Left cardiac atrium (tissue), 4 donors: ENCODE data around the gene TRDN. TPM values are rescaled to one million over a fixed set of nuclear protein-coding genes. Genes with fewer than 3 reads are reported as not detected.
A peak's percentile ranks its signal among the peaks of the same experiment; 100 is the strongest.
"Not testable (repeated sequence)": the region's sequence is repeated elsewhere in the genome, so short reads cannot be mapped to it uniquely, and the experiment has no call there.

Experiments used
- ATAC-seq, 2 donors: fragments of 200-7000 bp; cut with Tn5 transposase; one replicate each; pipeline ENCODE4 v1.9.1; 2020; ENCODE audit warnings: mild to moderate bottlenecking in 2 of 2, moderate library complexity in 2 of 2
- DNase-seq: peaks from one replicate; pipeline ENCODE4 v3.0.0-alpha.2; 2020
- intact Hi-C, 2 donors: fragments of 100-400 bp; cut with DNase I; formaldehyde crosslinking; loops; one replicate each; pipeline versions ENCODE4 v1.14.1 to v1.15.1; 2022 to 2023
- total RNA-seq, 2 donors: library from RNA; stranded (reverse); fragmentation: NEBNext Ultra II Directional; extraction: Animal tissue kit (Norgen Biotek cat#: 25700); gene quantifications; one replicate each; pipeline ENCODE4 v1.2.1, GENCODE V29; 2021
- donor health status: DM: no; HTN: yes; CAD: no.
- donor health status: DM: no; HTN: yes; CAD: no; lungs with severe emphysema.
- donor health status: DM: yes; HTN: yes; CAD: no.
- donor health status: Dilated cardiomyopathy.

TRDN gene
- total RNA-seq, 2 donors from 2014 or later, result 174 to 207 TPM

DNA sequence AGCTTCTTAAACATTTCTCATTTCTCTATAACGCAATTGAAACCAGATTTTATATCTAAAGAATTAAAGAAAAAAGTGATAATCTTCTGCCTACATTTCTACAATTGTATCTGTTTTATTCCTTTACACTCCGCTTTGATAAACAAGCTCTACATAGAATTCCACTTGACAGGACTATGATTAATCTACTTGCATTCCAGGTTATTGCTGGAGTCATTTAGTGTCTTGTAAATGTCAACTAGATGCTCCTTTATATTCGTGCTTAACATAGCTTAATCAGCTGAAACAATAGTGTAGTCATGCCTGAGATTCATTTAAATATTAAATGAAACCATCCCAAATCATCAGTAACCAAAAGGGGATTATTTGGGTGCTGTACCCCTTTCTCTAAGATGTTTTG lies 284.0 kb downstream of the TRDN start:
- no peak for DNase-seq
- intact Hi-C loops, result no loop called here
- ATAC-seq, result no peak

DNA sequence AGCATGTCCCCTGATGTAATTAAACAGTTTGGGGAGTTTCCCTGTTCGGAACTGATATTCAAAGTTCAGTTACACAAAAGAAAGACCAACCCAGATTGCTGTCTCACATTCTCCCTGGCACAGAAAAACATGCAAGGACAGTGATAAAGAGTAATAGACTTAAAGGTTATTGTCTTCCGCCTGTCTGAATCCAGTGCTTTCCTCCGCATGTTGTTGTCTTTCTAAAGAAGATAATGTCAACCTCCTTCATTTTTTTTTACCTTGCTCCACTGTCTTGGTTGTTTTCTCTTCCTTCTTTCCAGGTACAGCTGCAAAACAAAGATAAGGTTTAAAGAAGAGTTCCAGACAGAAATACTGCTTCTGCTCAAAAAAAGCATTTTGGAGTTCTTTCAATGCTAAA lies 284.5 kb downstream of the TRDN start:
- ATAC-seq, result no peak
- intact Hi-C loops, result no loop called here

GRCh38 chr6:123343836-123344235 lies 292.9 kb downstream of the TRDN start:
- ATAC-seq (no peak), DNase-seq (no peak)
- intact Hi-C loops, result no loop called here

More for the DNA sequence above, 284.5 kb downstream of the TRDN start:
- no peak for DNase-seq

- DNase-seq (peak; percentile 14), ATAC-seq (peak in 1 of 2 donors; percentile 34)
- intact Hi-C loops, result no loop called here
These were observed 298.4 kb downstream of the TRDN start for GRCh38 chr6:123338394-123338793.

- intact Hi-C loops, result no loop called here
- DNase-seq (no peak), ATAC-seq (no peak)
These were observed 303.6 kb downstream of the TRDN start for GRCh38 chr6:123333000-123333756.

DNA sequence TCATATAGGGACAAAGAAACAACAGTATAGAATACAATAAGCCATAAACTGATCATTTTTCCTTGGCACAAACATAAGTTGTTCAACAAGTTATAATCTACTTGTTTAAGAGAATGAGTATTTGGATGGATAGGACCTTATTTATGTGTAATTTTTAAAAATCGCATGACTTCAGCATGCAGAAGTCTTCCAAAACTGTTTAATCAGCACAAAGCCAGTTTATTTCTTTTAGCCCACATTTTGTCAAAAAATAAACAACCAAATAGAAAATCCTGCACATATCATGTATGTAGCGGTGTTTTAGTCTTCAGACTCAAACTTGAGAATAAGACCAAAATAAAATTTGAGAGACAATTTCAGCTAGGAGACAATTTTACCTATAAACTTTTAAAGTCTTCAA lies 304.7 kb downstream of the TRDN start:
- ATAC-seq (no peak), DNase-seq (no peak)
- intact Hi-C loops, result no loop called here

DNA sequence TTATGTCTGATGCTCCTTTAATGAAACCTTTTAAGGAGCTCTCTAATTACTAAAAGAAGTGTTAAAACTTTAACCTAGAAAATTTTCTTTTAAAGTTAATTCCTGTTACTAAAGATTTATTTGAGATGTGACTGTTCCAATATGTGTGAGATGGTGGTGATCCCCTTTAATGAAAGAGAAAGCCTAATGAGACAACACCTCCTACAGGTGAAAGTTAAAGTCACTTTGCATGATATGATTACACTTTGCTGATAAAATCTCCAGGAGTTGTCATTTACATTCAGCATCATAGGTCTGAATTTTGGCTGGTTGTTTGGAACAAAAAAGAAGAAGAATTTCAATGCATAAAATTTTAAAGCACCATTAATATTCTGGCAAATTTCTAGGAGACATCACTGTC lies 307.4 kb downstream of the TRDN start:
- DNase-seq, result no peak
- intact Hi-C loops, result loop anchor here in 1 of 2 donors (10.0 kb wide), 1 partner anchor 455 kb away; no protein-coding TSS in a partner anchor
- ATAC-seq, result no peak

DNA sequence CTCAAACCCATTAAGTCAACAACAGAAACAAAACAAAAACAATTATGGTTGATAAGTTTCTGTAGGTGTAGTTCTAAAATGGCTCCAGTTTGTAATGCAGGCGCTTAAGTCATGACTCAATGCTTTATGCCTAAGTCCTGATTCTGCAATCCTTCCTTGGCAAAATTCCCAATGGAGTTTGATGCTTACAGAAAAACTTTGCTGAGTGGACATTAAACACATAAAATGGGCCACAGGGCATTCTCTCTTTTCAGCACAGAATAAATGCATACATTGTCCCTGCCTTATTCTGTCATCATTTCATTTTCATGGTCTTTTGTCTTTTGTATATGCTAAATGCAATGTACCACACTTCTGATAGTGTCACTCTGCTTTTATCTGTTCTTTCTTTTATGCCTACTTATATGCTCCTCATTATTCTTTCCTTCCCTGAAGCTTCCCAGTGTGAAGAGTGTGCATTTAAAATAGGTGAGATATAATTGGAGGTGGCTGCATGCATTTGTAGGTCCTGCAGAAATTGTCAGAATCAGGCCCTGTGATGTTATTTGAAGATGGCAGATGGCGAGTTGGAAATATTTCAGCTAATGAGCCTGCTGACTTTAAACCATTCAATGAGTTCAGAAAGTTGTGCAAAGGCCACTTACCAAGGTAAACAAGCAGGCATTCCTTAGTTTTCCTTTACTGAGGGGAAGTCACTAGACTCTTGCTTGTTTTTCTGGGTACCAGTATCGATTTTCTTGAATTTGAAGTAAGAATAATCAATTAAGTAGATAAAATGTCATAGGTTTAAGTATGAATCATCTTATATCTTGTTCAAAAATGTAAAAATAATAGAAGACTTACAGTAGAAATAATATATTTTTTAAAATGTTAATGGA lies 313.1 kb downstream of the TRDN start:
- ATAC-seq (no peak), DNase-seq (no peak)
- intact Hi-C loops, result loop anchor here in 1 of 2 donors (10.0 kb wide), 1 partner anchor 449 kb away; no protein-coding TSS in a partner anchor

DNA sequence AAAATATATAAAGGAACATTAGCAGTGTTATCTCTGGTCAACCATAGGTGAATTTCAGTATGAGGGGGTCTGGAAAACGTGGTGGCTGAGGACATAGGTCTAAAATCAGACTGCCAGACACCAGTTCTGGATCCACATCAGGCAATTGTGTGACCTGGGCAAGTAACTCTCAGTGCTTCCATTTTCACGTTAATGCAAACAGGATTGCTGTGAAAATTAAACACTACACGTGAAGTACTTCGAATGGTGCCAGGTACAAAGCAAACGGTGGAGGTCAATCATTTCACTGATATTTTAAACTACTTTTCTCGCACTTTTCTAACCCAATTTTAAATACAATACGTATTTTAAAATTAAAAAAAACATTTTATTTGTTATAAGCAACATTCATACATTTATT lies 315.7 kb downstream of the TRDN start:
- no peak for ATAC-seq
- intact Hi-C loops, result loop anchor here in 1 of 2 donors (10.0 kb wide), 1 partner anchor 446 kb away; no protein-coding TSS in a partner anchor
- no peak for DNase-seq

DNA sequence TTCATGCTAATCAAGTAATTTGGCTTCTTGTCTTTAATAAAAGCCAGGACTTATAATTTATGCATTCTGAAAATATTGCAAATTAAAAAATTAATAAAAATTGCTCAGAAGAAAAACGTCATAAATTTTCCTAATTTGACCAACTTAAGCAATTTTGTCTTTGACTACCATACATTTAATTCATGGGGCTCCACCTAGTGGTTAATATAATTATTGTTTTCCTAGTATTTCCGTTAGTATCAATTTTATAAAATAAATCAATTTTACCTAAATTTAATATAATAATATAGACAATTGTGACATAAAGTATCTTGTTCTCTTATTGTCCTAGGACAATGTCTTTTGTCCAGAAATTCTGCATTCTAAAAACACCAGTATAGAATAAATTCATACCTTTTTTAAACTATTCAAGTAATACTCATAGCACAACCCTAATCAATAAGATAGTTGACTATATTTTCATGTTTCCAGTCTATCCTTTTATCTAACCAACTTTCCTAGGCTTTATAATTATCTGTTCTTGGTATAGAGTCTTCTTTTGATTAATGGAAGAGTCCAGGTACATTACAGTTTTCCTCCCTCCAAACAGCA lies 319.9 kb downstream of the TRDN start:
- intact Hi-C loops, result loop anchor here in 1 of 2 donors (5.0 to 10.0 kb wide), 2 partner anchors 450 to 582 kb away; no protein-coding TSS in a partner anchor
- DNase-seq, result no peak
- ATAC-seq, result no peak

DNA sequence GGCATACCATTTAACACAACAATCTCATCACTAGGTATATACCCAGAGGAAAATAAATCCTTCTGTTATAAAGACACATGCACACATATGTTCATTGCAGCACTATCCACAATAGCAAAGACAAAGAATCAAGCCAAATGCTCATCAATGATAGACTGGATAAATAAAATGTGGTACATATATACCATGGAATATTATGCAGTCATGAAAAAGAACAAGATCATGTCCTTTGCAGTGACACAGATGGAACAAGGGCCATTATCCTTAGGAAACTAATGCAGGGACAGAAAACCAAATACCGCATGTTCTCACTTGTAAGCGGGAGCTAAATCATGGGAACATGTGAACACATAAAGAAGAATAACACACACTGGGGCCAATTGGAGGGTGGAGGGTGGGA lies 322.3 kb downstream of the TRDN start:
- DNase-seq, ATAC-seq: not testable (repeated sequence)
- intact Hi-C loops, result loop anchor here in 1 of 2 donors (10.0 kb wide), 1 partner anchor 580 kb away; no protein-coding TSS in a partner anchor

GRCh38 chr6:123309130-123309529 lies 327.6 kb downstream of the TRDN start:
- ATAC-seq (peak; percentile 47 to 72), DNase-seq (no peak)
- intact Hi-C loops, result no loop called here

DNA sequence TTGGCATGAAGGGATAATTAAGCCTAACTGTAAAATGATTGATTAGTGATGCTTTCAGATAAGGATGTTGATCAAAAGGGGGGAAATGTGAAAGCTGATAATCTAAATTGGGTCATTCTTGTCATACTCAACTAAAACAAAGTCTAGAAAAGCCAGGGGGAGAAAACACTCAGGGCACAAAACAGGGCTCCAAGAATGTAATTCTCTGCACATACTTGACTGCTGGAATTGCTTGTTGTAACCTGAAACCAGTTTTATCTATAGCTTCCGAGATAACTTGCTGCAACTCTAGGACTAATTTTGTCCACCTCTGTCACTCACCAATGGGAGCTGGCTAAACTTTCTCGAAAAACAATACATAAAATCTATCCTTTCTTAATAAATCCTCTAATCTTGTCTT lies 330.4 kb downstream of the TRDN start:
- ATAC-seq, result peak; percentile 43 to 73
- no peak for DNase-seq
- intact Hi-C loops, result no loop called here

GRCh38 chr6:123295672-123296071 lies 341.1 kb downstream of the TRDN start:
- DNase-seq (no peak), ATAC-seq (no peak)
- intact Hi-C loops, result no loop called here

DNA sequence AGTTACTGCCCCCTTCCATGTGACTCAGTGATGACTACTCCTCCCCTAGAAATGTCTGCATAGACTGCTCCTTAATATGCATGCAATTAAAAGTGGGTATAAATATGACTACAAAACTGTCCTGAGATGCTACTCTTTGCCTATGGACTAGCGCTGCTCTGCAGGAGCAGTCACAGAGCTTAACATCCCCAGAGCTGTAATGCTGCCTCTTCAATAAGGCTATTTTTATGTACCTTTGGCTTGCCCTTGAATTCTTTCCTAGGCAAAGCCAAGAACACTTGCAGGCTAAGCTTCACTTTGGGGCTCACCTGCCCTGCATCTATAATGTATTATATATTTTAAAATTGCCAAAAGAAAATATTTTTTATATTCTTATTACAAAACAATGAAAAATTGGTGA lies 341.6 kb downstream of the TRDN start:
- no peak for DNase-seq
- no peak for ATAC-seq
- intact Hi-C loops, result no loop called here

DNA sequence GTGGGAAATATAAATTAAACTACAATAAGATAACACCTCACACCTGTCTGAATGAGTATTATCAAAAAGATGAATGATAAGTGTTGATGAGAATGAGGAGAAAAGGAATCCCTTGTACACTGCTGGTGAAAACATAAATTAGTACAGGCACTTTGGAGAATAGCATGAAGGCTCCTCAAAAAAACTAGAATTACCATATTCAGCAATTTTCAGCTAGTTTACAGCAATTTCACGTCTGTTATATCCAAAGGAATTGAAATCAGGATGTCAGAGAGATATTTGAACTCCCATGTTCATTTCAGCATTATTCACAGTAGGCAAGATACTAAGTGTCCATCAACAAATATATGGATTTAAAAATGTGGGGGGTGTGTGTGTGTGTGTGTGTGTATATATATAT lies 348.1 kb downstream of the TRDN start:
- intact Hi-C loops, result no loop called here
- no peak for DNase-seq
- ATAC-seq, result no peak

GRCh38 chr6:123276546-123276980 lies 360.2 kb downstream of the TRDN start:
- DNase-seq (no peak), ATAC-seq (peak in 1 of 2 donors; percentile 84)
- intact Hi-C loops, result no loop called here

DNA sequence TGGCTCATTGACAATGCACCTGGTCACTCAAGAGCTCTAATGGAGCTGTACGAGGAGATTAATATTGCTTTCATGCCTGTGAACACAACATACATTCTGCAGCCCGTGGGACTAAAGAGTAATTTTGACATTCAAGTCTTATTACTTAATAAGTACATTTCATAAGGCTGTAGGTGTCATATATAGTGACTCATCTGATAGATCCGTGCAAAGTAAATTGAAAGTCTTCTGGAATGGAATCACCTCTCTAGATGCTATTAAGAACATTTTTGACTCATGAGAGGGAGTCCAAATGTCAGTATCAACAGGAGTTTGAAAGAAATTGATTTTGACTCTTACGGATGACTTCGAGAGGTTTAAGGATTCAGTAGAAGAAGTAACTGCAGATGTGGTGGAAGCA lies 372.8 kb downstream of the TRDN start:
- DNase-seq (no peak), ATAC-seq (no peak)
- intact Hi-C loops, result no loop called here

DNA sequence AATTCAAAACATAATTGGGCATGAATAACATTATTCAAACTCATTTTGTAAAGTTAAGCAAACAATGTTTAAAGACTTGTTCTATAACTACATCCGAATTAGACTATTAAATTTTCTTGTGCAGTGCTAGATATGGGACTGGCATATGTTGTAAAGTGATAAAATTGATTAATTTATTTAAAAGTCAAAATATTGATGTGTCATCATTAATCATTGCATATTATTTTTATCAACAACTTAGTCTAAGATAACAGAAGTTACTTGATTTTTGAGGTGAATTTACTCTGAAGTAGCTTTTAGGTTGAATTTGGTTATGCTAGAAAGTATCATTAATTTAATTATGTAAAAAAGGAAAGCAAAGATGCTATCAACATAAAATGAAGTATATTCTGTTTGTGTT lies 396.1 kb downstream of the TRDN start:
- ATAC-seq (no peak), DNase-seq (no peak)
- intact Hi-C loops, result no loop called here

- ATAC-seq, result no peak
These were observed 403.4 kb downstream of the TRDN start for GRCh38 chr6:123233336-123233735.

More at GRCh38 chr6:123233336-123233735, 403.4 kb downstream of the TRDN start:
- intact Hi-C loops, result no loop called here
- DNase-seq, result no peak
